ENCODE results near the gene SLBP. TPM values are rescaled to one million over a fixed set of nuclear protein-coding genes. Genes with fewer than 3 reads are reported as not detected.

The SLBP gene
- total and polyA plus RNA-seq, 2 of the 8 experiments (the other 6 are each of a cell fraction or from before 2014, with no cell fraction given), result 44.1 to 49.0 TPM

- Histone ChIP-seq H3K4me2 (ENCODE audit: insufficient read depth in 1 of 2, low read depth in 2 of 2, low read length in 2 of 2) (no peak overlapping the region), H3K9ac (replicated peaks in 1 of 4; ENCODE audit: extremely low read depth in 1 of 4, low read depth in 3 of 4, low read length in 3 of 4) (no peak overlapping the region), H4K91ac (replicated peaks; ENCODE audit: insufficient read length, low read length) (peak overlapping the region; percentile 22), H3K27me3 (replicated peaks in 1 of 4; ENCODE audit: control insufficient read depth in 3 of 4, extremely low read depth in 1 of 4, insufficient read depth in 3 of 4, low read length in 3 of 4) (peaks cover 0 to 4% (median 0%) of the 10 kb centered on the region in 4 experiments; a peak in 2 of 7 replicates), H3K36me3 (ENCODE audit: control insufficient read depth in 2 of 4, insufficient read depth in 4 of 4, low read length in 3 of 4) (no peaks in the 10 kb centered on the region), H3K23me2 (ENCODE audit: low read depth, low read length) (no peaks in the 10 kb centered on the region), H4K5ac (ENCODE audit: insufficient read length, low read depth, low read length) (no peak overlapping the region), H2BK12ac (ENCODE audit: low read depth, low read length) (0 out of 2 replicates have a peak overlapping the region, but pooled peaks have one; percentile 9), H3K27ac (ENCODE audit: low read depth, low read length) (no peak overlapping the region), H4K8ac (ENCODE audit: extremely low read depth, insufficient read depth, low read length) (no peak overlapping the region), H2BK20ac (ENCODE audit: low read length) (peak overlapping the region; percentile 32; the same call in 1 of the 2 replicates), H2AFZ (ENCODE audit: low read length) (no peak overlapping the region), H3K4me1 (replicated peaks in 1 of 4; ENCODE audit: control insufficient read depth in 3 of 4, insufficient read depth in 4 of 4, low read length in 3 of 4) (peaks cover 0 to 12% (median 7%) of the 10 kb centered on the region in 4 experiments; a peak in 4 of 7 replicates), H2BK120ac (replicated peaks; ENCODE audit: low read depth, low read length) (no peak overlapping the region), H3K56ac (replicated peaks; ENCODE audit: insufficient read length, low read depth, low read length) (no peak overlapping the region), H3K9me3 (ENCODE audit: insufficient read depth in 2 of 2, low read depth in 1 of 2, low read length in 1 of 2) (no peaks in the 10 kb centered on the region), H3K18ac (ENCODE audit: extremely low read depth, low read length) (no peak overlapping the region; the same call in none of the 2 replicates), H2BK15ac (ENCODE audit: low read length) (no peak overlapping the region), H3K79me1 (ENCODE audit: low read depth, low read length) (no peaks in the 10 kb centered on the region), H3K79me2 (ENCODE audit: control insufficient read depth in 1 of 2, insufficient read depth in 2 of 2, low read length in 2 of 2) (no peaks in the 10 kb centered on the region), H2AK5ac (ENCODE audit: low read depth, low read length) (no peak overlapping the region), H3K4me3 (ENCODE audit: extremely low read depth in 1 of 4, insufficient read depth in 2 of 4, low read depth in 3 of 4, low read length in 4 of 4) (no peak overlapping the region), H2BK5ac (ENCODE audit: low read depth, low read length) (0 out of 2 replicates have a peak overlapping the region, but pooled peaks have one; percentile 44), H3K23ac (ENCODE audit: insufficient read length) (no peak overlapping the region), H3K4ac (replicated peaks; ENCODE audit: insufficient read length, low read depth, low read length) (no peak overlapping the region), H3K14ac (ENCODE audit: insufficient read length) (no peak overlapping the region), H4K20me1 (replicated peaks in 1 of 2; ENCODE audit: control insufficient read depth in 1 of 2, insufficient read depth in 2 of 2, low read length in 2 of 2) (no peaks in the 10 kb centered on the region)
- ChIA-PET CTCF (ENCODE audit: partially characterized antibody) (interaction anchor here (0.6 to 52.9 kb wide), 11 partner anchors 21 to 661 kb away, joined by 3 to 2507 read pairs (median 4); partner anchors contain the start of gene FGFR3), POLR2A (ENCODE audit: partially characterized antibody) (interaction anchor here (0.7 to 2.5 kb wide), 14 partner anchors 8 to 58 kb away, joined by 3 to 8 read pairs (median 4); no protein-coding TSS in a partner anchor)
- DNase-seq (ENCODE audit: low read depth in 1 of 2, low spot score in 2 of 2) (no peak), FAIRE-seq (no peak)
- WGBS, 2 experiments (ENCODE audit: extremely low coverage in 1 of 2, insufficient coverage in 1 of 2, insufficient read length in 1 of 2, insufficient replicate concordance in 2 of 2, low coverage in 1 of 2, low lambda C conversion rate in 2 of 2, missing lambda C conversion rate in 1 of 2), result 90% methylated on average over 8 of the region's 8 CpGs; no CpG with 5 or more reads in 1 of the 2 experiments
- TF ChIP-seq KDM1A (IDR thresholded peaks at IDR 0.05; ENCODE audit: borderline replicate concordance, low read length) (no peak), BACH1 (IDR thresholded peaks at IDR 0.05; ENCODE audit: low read length) (no peak), RXRA (IDR thresholded peaks at IDR 0.05; ENCODE audit: insufficient read depth, low read depth, low read length) (no peak), YY1 (IDR thresholded peaks at IDR 0.05; ENCODE audit: low read depth, low read length) (no peak), SRF (IDR thresholded peaks at IDR 0.05; ENCODE audit: low read depth, low read length) (no peak), SP1 (IDR thresholded peaks at IDR 0.05; ENCODE audit: low read depth, low read length) (no peak), FOSL1 (IDR thresholded peaks at IDR 0.05; ENCODE audit: insufficient read depth, low read depth, low read length) (no peak), TAF1 (IDR thresholded peaks at IDR 0.05; ENCODE audit: low read depth, low read length) (no peak), CBX8 (IDR thresholded peaks at IDR 0.05; ENCODE audit: borderline replicate concordance, low read depth, low read length) (no peak), TAF7 (optimal IDR thresholded peaks at IDR 0.05; ENCODE audit: borderline replicate concordance, low read depth, low read length) (no peak), CTBP2 (IDR thresholded peaks at IDR 0.05; ENCODE audit: borderline replicate concordance, insufficient read depth, insufficient read length, low read length) (no peak), EGR1 (IDR thresholded peaks at IDR 0.05; ENCODE audit: borderline replicate concordance, low read depth, low read length) (no peak), CHD1 (IDR thresholded peaks at IDR 0.05; ENCODE audit: low read depth, low read length) (no peak), CBX5 (IDR thresholded peaks at IDR 0.05; ENCODE audit: low read depth, low read length) (no peak), TEAD4 (IDR thresholded peaks at IDR 0.05; ENCODE audit: low read depth, low read length) (no peak)
Observed at GRCh38 chr4:1751919-1752283, 39.8 kb upstream of the SLBP start.

All from H1 (cell line).